Activated CD8-positive, alpha-beta memory T cell treated with anti-CD3 and anti-CD28 coated beads for 4 hours (primary cell): ENCODE results near the gene RAB3B.

Experiments
- DNase-seq, 2 donors: peaks; one replicate each; pipeline ENCODE4 v3.0.0-alpha.2; 2020; ENCODE audit warnings: low read depth in 2 of 2

RAB3B gene

GRCh38 chr1:51956528-51957509 is 33.7 kb downstream of the RAB3B start:
- no peak for DNase-seq

- DNase-seq: no peak
These were observed 34.5 kb downstream of the RAB3B start for GRCh38 chr1:51955797-51956527.

- no peak for DNase-seq
These were observed 35.7 kb downstream of the RAB3B start for GRCh38 chr1:51954783-51955182.

- no peak for DNase-seq
These were observed 37.4 kb downstream of the RAB3B start for GRCh38 chr1:51953079-51953478.

GRCh38 chr1:51952638-51953037 is 37.9 kb downstream of the RAB3B start:
- DNase-seq: no peak

GRCh38 chr1:51950701-51951100 is 39.8 kb downstream of the RAB3B start:
- DNase-seq: no peak

- no peak for DNase-seq
These were observed 41.3 kb downstream of the RAB3B start for GRCh38 chr1:51949014-51949702.

- no peak for DNase-seq
These were observed 42.0 kb downstream of the RAB3B start for GRCh38 chr1:51948491-51948915.

- DNase-seq: no peak
These were observed 44.2 kb downstream of the RAB3B start for GRCh38 chr1:51946300-51946699.

GRCh38 chr1:51945591-51945990 is 44.9 kb downstream of the RAB3B start:
- no peak for DNase-seq

- no peak for DNase-seq
These were observed 48.2 kb downstream of the RAB3B start for GRCh38 chr1:51942281-51942680.

- no peak for DNase-seq
These were observed 49.0 kb downstream of the RAB3B start for GRCh38 chr1:51941528-51941927.

GRCh38 chr1:51937112-51937511 is 53.4 kb downstream of the RAB3B start:
- no peak for DNase-seq

- DNase-seq: no peak
These were observed 54.0 kb downstream of the RAB3B start for GRCh38 chr1:51936531-51936930.

GRCh38 chr1:51933344-51933743 is 57.2 kb downstream of the RAB3B start:
- DNase-seq: no peak

GRCh38 chr1:51930329-51930728 is 60.2 kb downstream of the RAB3B start:
- DNase-seq: no peak

- DNase-seq: no peak
These were observed 61.6 kb downstream of the RAB3B start for GRCh38 chr1:51928896-51929295.

GRCh38 chr1:51927029-51927428 is 63.5 kb downstream of the RAB3B start:
- DNase-seq: no peak

- DNase-seq: no peak
These were observed 64.2 kb downstream of the RAB3B start for GRCh38 chr1:51926171-51926812.

GRCh38 chr1:51924455-51924854 is 66.0 kb downstream of the RAB3B start:
- no peak for DNase-seq

- no peak for DNase-seq
These were observed 68.5 kb downstream of the RAB3B start for GRCh38 chr1:51922040-51922439.

GRCh38 chr1:51920130-51920529 is 70.4 kb downstream of the RAB3B start:
- DNase-seq: no peak
